CD8-positive, alpha-beta memory T cell (primary cell): Measurements from ENCODE around the gene DENND5A. TPM values are rescaled to one million over a fixed set of nuclear protein-coding genes. Genes with fewer than 3 reads are reported as not detected.
"Not testable (repeated sequence)": the region's sequence is repeated elsewhere in the genome, so short reads cannot be mapped to it uniquely, and the experiment has no call there.

Source experiments
- CTCF ChIA-PET: fragments of 350-600 bp; sonication (Branson Sonifier 250); formaldehyde crosslinking; loops from one replicate; lab custom pipeline; 2021; ENCODE audit warnings: antibody characterized with exemption; lab: Charles Lee
- POLR2A ChIA-PET: fragments of 350-600 bp; sonication (Branson Sonifier 250); formaldehyde crosslinking; loops from one replicate; lab custom pipeline; 2021; ENCODE audit warnings: antibody characterized with exemption; lab: Charles Lee
- DNase-seq, 5 donors: peaks; one replicate each; pipeline versions ENCODE4 v3.0.0 to v3.0.0-alpha.2; 2020 to 2022; ENCODE audit warnings: mixed read lengths in 1 of 5
- H3K27ac ChIP-seq: one replicate; pipeline ENCODE4 v1.7.0; 2013; ENCODE audit warnings: low read depth, mild to moderate bottlenecking, low read length, moderate library complexity
- H3K27me3 ChIP-seq: 2 replicates; pipeline ENCODE4 v1.7.0; 2013; ENCODE audit warnings: low read length, mild to moderate bottlenecking; ENCODE audit not compliant: insufficient read depth, poor library complexity, severe bottlenecking
- H3K36me3 ChIP-seq: 2 replicates; pipeline ENCODE4 v1.7.0; 2013; ENCODE audit warnings: mild to moderate bottlenecking, low read length, moderate library complexity; ENCODE audit not compliant: insufficient read depth
- H3K4me1 ChIP-seq: 2 replicates; pipeline ENCODE4 v1.7.0; 2013; ENCODE audit warnings: mild to moderate bottlenecking, low read length, moderate library complexity; ENCODE audit not compliant: insufficient read depth
- H3K4me3 ChIP-seq: 2 replicates; pipeline ENCODE4 v1.7.0; 2013; ENCODE audit warnings: mild to moderate bottlenecking, low read length
- H3K9me3 ChIP-seq: 2 replicates; pipeline ENCODE4 v1.7.0; 2013; ENCODE audit warnings: mild to moderate bottlenecking, low read length
- H3K27ac Mint-ChIP-seq, 8 donors: one replicate each; pipeline ENCODE4 v1.8.0; 2020 to 2021; ENCODE audit warnings: mixed read lengths in 8 of 8, mild to moderate bottlenecking in 6 of 8, inconsistent platforms in 3 of 8, moderate library complexity in 3 of 8
- H3K27me3 Mint-ChIP-seq, 2 donors: one replicate each; pipeline ENCODE4 v1.8.0; 2020 to 2021; ENCODE audit warnings: mixed read lengths in 2 of 2, mild to moderate bottlenecking in 1 of 2, moderate library complexity in 1 of 2
- H3K36me3 Mint-ChIP-seq, 3 donors: one replicate each; pipeline ENCODE4 v1.8.0; 2020 to 2021; ENCODE audit warnings: mixed read lengths in 3 of 3, inconsistent platforms in 1 of 3, mild to moderate bottlenecking in 1 of 3
- H3K4me1 Mint-ChIP-seq, 3 donors: one replicate each; pipeline ENCODE4 v1.8.0; 2020 to 2021; ENCODE audit warnings: mixed read lengths in 3 of 3, inconsistent platforms in 1 of 3, mild to moderate bottlenecking in 1 of 3
- H3K4me3 Mint-ChIP-seq, 7 donors: one replicate each; pipeline ENCODE4 v1.8.0; 2020 to 2021; ENCODE audit warnings: mixed read lengths in 7 of 7, mild to moderate bottlenecking in 6 of 7, moderate library complexity in 4 of 7, inconsistent platforms in 2 of 7
- H3K9me3 Mint-ChIP-seq, 5 donors: one replicate each; pipeline ENCODE4 v1.8.0; 2020 to 2022; ENCODE audit warnings: mixed read lengths in 5 of 5, mild to moderate bottlenecking in 3 of 5, moderate library complexity in 2 of 5, inconsistent platforms in 1 of 5
- polyA plus RNA-seq: library from polyadenylated mRNA; unstranded; fragments of 300-500 nt; fragmentation: Illumina TruSeq; gene quantifications from one replicate; pipeline ENCODE4 v1.2.3, GENCODE V29; 2021
- total RNA-seq, 2 experiments: library from RNA; stranded (reverse); gene quantifications; one replicate each; pipeline ENCODE4 v1.2.3, GENCODE V29; 2021

DENND5A gene
- total and polyA plus RNA-seq, 3 experiments from 2014 or later = 13.1 to 27.9 (median 25.8) TPM

DNA sequence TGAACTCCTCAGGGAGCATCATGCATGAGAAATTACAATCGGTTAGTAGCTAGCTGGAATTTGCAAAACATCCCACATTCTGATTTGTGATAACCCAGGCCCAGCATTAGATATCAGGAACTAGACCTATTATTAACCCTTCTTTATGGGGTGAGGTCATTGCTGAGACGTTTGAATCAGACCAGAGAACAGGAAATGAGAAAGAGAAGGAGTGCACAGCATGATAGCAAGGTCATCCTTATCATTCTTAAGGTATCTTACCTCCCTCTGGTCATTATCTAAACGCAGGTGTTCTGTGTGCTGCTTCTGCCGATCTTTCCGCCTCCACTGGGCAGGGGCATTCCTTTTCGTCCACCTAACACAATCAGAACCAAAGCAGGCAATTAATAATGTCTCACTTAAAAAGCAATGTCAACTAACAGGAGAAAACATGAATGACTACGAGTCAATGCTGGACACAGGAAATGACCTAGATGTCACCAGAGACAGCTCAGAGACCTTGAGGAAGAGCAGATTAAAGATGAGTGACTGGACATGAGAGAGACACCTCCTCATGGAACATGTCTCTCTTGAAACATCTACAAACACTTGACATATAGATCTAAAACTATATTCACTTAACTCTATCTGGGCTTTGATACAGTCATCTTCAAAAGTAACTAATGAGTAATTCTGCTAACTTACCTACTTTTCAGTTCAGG lies 95.4 kb downstream of the DENND5A start:
- H3K36me3 Mint-ChIP-seq = peaks cover 4 to 34% (median 23%) of the 10 kb centered on the region in 3 donors

DNA sequence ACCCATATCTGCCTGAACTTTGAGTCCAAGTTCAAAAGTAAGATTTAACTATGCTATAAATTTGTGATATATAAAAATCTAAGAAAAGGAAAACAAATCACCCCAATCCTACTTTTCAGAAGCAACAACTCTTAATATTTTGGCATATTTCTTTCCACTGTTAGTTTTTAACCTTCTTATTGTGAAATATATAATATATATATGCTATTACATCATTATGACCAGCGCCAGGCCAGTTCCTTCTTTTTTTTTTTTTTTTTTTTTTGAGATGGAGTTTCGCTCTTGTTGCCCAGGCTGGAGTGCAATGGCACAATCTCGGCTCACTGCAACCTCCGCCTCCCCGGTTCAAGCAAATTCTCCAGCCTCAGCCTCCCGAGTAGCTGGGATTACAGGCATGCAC lies 103.2 kb downstream of the DENND5A start:
- H3K27me3 ChIP-seq, CTCF ChIA-PET, H3K9me3 Mint-ChIP-seq, H3K4me3 Mint-ChIP-seq, H3K4me1 Mint-ChIP-seq, H3K36me3 ChIP-seq, DNase-seq, H3K27ac ChIP-seq, H3K27ac Mint-ChIP-seq, POLR2A ChIA-PET, H3K4me1 ChIP-seq, H3K27me3 Mint-ChIP-seq, H3K9me3 ChIP-seq, H3K4me3 ChIP-seq: not testable (repeated sequence)
- peaks cover 3 to 29% (median 16%) of the 10 kb centered on the region in 3 donors for H3K36me3 Mint-ChIP-seq

More for the DNA sequence above, 95.4 kb downstream of the DENND5A start:
- no peak overlapping the region for H3K27ac ChIP-seq
- no peaks in the 10 kb centered on the region for H3K4me1 ChIP-seq
- Mint-ChIP-seq H3K4me1 (peaks cover 0 to 10% (median 3%) of the 10 kb centered on the region in 3 donors), H3K4me3 (no peak overlapping the region), H3K27me3 (no peaks in the 10 kb centered on the region), H3K27ac (no peak overlapping the region), H3K9me3 (no peaks in the 10 kb centered on the region)
- no peaks in the 10 kb centered on the region for H3K9me3 ChIP-seq
- CTCF ChIA-PET = interaction anchor here (0.9 to 1.3 kb wide), 3 partner anchors 13 to 337 kb away, joined by 3 to 6 read pairs (median 4); no protein-coding TSS in a partner anchor
- DNase-seq = no peak
- H3K4me3 ChIP-seq = no peak overlapping the region
- no peaks in the 10 kb centered on the region for H3K27me3 ChIP-seq
- H3K36me3 ChIP-seq = peaks cover 18% of the 10 kb centered on the region
- POLR2A ChIA-PET = no interaction called here

DNA sequence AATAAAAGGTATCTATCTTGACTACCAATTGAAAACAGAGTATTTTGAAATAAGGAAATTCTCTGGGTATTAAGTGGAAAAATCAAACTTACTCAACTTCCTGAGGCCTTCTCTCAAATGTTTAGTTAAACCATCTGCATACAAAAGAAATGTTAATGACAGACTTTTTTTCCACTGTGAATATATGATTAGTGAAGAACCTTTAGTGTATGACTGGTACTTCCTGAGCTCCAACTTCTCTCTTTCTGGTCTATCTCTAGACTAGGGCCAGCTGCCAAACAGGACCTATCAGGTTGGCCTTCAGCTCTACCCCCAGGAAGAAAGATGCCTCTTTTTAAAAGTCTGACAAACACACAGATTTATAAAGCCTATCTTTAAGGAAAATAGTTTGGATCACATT lies 105.0 kb downstream of the DENND5A start:
- DNase-seq = no peak
- no peaks in the 10 kb centered on the region for H3K9me3 ChIP-seq
- no peak overlapping the region for H3K27ac Mint-ChIP-seq
- no peaks in the 10 kb centered on the region for H3K4me1 Mint-ChIP-seq
- H3K4me3 Mint-ChIP-seq = no peak overlapping the region
- POLR2A ChIA-PET = no interaction called here
- no peaks in the 10 kb centered on the region for H3K9me3 Mint-ChIP-seq
- no peaks in the 10 kb centered on the region for H3K27me3 ChIP-seq
- peaks cover 3 to 30% (median 10%) of the 10 kb centered on the region in 3 donors for H3K36me3 Mint-ChIP-seq
- CTCF ChIA-PET = no interaction called here
- H3K27me3 Mint-ChIP-seq = no peaks in the 10 kb centered on the region
- no peaks in the 10 kb centered on the region for H3K36me3 ChIP-seq
- no peak overlapping the region for H3K27ac ChIP-seq
- no peak overlapping the region for H3K4me3 ChIP-seq
- H3K4me1 ChIP-seq = no peaks in the 10 kb centered on the region

DNA sequence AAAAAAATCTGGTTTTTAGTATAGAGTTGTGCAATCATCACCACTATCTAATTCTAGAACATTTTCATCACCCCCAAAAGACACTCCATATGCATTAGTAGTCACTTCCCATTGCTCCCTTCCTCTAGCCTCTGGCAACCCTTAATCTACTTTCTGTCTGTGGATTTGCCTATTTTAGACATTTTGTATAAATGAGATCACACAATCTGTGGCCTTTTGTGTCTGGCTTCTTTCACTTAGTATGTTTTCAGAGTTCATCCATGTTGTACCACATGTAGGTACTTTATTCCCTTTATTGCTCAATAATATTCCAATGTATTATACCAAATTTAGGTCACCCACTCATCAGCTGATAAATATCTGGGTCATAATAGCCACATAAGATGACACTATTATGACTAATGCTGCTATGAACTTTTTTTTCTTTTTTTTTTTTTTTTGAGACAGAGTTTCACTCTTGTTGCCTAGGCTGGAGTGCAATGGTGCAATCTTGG lies 106.2 kb downstream of the DENND5A start:
- no peaks in the 10 kb centered on the region for H3K9me3 Mint-ChIP-seq

DNA sequence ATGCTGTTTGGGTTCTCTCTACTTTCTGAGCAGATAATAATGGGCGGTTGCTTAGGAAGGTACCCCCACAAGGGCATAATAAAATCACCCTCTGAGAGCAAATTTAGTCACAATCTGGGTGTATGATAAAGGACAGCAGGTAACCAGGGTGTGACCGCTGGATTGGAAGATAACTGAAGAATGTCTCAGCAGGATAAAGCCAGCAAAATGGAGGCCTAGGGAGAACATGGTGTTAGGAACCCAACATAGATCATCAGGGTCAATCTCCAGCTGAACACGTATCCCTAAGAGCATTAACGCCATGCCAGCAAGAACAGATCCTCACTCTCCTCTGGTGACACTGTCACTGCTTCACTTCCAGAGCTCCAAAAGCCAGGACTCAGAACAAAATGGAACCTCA lies 109.2 kb downstream of the DENND5A start:
- Histone ChIP-seq H3K27ac (no peak overlapping the region), H3K9me3 (no peaks in the 10 kb centered on the region), H3K36me3 (peaks cover 7% of the 10 kb centered on the region), H3K4me1 (no peaks in the 10 kb centered on the region), H3K4me3 (no peak overlapping the region), H3K27me3 (no peaks in the 10 kb centered on the region)
- ChIA-PET POLR2A (no interaction called here), CTCF (interaction anchor here (1.6 kb wide), 1 partner anchor 379 kb away, joined by 4 read pairs; no protein-coding TSS in a partner anchor)
- H3K4me3 Mint-ChIP-seq = no peak overlapping the region
- H3K27me3 Mint-ChIP-seq = no peaks in the 10 kb centered on the region
- no peak for DNase-seq
- H3K27ac Mint-ChIP-seq = peak overlapping the region in 1 of 8 donors; percentile 12
- H3K9me3 Mint-ChIP-seq = no peaks in the 10 kb centered on the region
- H3K4me1 Mint-ChIP-seq = no peaks in the 10 kb centered on the region
- H3K36me3 Mint-ChIP-seq = peaks cover 3 to 42% (median 15%) of the 10 kb centered on the region in 3 donors

More for the DNA sequence above, 106.2 kb downstream of the DENND5A start:
- Mint-ChIP-seq H3K27ac (peak overlapping the region in 1 of 8 donors; percentile 44), H3K4me1 (no peaks in the 10 kb centered on the region), H3K4me3 (no peak overlapping the region), H3K27me3 (no peaks in the 10 kb centered on the region), H3K36me3 (peaks cover 3 to 31% (median 10%) of the 10 kb centered on the region in 3 donors)
- CTCF ChIA-PET = no interaction called here
- no peaks in the 10 kb centered on the region for H3K27me3 ChIP-seq
- no peak overlapping the region for H3K4me3 ChIP-seq
- H3K36me3 ChIP-seq = no peaks in the 10 kb centered on the region
- H3K27ac ChIP-seq = no peak overlapping the region
- POLR2A ChIA-PET = interaction anchor here (0.7 kb wide), 1 partner anchor 307 kb away, joined by 3 read pairs; no protein-coding TSS in a partner anchor
- H3K9me3 ChIP-seq = no peaks in the 10 kb centered on the region
- DNase-seq = no peak
- no peaks in the 10 kb centered on the region for H3K4me1 ChIP-seq

DNA sequence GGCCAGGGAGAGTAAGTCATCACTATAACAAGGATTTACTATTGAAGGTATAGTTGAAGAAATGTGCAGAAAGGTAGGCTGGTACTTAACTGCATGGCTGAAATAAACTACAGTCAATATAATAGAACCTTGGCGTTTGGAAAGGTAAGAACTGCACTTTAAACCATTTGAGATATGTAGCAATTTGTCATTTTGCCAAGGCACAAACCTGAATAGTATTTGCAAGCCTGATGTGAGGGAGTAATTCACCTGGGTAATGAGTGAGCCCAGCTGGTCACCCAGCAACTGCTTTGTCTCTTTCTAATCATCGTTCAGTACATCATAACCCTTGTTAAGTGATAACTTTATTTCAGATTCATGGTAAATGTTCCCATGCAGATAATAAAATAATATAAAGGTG lies 111.5 kb downstream of the DENND5A start:
- peaks cover 5 to 47% (median 17%) of the 10 kb centered on the region in 3 donors for H3K36me3 Mint-ChIP-seq
- H3K9me3 Mint-ChIP-seq = no peaks in the 10 kb centered on the region
- H3K36me3 ChIP-seq = peaks cover 13% of the 10 kb centered on the region
- DNase-seq = no peak
- no peaks in the 10 kb centered on the region for H3K4me1 ChIP-seq
- no peaks in the 10 kb centered on the region for H3K27me3 ChIP-seq
- no peaks in the 10 kb centered on the region for H3K4me1 Mint-ChIP-seq
- POLR2A ChIA-PET = no interaction called here
- H3K9me3 ChIP-seq = no peaks in the 10 kb centered on the region
- H3K27ac Mint-ChIP-seq = peak overlapping the region in 1 of 8 donors; percentile 29
- H3K4me3 Mint-ChIP-seq = no peak overlapping the region
- no peak overlapping the region for H3K27ac ChIP-seq
- no peak overlapping the region for H3K4me3 ChIP-seq
- CTCF ChIA-PET = interaction anchor here (1.4 kb wide), 1 partner anchor 16 kb away, joined by 6 read pairs; no protein-coding TSS in a partner anchor
- H3K27me3 Mint-ChIP-seq = no peaks in the 10 kb centered on the region

DNA sequence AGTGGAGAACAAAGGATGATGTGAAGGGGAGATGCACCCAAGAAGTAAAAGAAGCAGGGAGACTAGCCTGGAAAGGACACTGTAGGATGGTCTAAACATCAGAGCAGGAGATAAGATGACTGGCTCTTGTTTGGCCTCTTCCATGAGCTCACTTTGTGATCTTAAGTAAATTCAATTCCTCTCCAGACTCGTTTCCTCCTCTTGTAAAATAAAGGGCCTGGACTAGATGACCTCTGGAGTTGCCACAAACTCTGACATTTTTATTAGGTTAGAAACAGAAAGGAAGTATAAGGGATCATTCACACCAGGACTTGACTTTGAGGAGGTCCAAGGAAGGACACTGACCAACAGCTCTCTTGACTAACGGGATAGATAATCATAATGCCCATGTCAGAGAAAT lies 113.5 kb downstream of the DENND5A start:
- no peak overlapping the region for H3K4me3 ChIP-seq
- no peaks in the 10 kb centered on the region for H3K9me3 ChIP-seq
- Mint-ChIP-seq H3K4me3 (no peak overlapping the region), H3K9me3 (no peaks in the 10 kb centered on the region), H3K27me3 (peaks cover 0 to 1% of the 10 kb centered on the region in 2 donors), H3K27ac (no peak overlapping the region), H3K36me3 (peaks cover 5 to 64% (median 25%) of the 10 kb centered on the region in 3 donors), H3K4me1 (no peaks in the 10 kb centered on the region)
- CTCF ChIA-PET = interaction anchor here (0.8 to 2.7 kb wide), 2 partner anchors 14 to 355 kb away, joined by 4 to 9 read pairs; no protein-coding TSS in a partner anchor
- no peak for DNase-seq
- no peaks in the 10 kb centered on the region for H3K4me1 ChIP-seq
- POLR2A ChIA-PET = no interaction called here
- peaks cover 24% of the 10 kb centered on the region for H3K36me3 ChIP-seq
- no peak overlapping the region for H3K27ac ChIP-seq
- no peaks in the 10 kb centered on the region for H3K27me3 ChIP-seq

DNA sequence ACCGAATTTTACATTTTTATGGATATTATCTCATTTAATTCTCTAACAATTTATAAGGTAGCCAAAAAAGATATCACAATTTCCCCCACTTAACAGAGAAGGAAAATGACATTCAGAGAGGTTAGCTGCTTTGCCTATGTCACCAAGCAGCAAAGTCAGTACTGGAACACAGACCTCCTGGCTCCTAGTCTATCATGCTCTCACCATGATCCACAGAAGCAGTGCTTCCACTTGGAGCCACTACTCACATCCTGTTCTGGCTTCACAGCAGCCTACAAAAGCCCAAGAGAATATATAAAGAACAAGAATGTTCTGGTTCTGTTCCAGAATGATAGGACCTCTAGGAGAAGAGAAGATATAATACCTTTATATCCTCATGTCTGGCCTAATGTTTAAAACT lies 114.2 kb downstream of the DENND5A start:
- no peaks in the 10 kb centered on the region for H3K4me1 ChIP-seq
- H3K9me3 Mint-ChIP-seq = no peaks in the 10 kb centered on the region
- DNase-seq = no peak
- no peaks in the 10 kb centered on the region for H3K4me1 Mint-ChIP-seq
- ChIA-PET POLR2A (no interaction called here), CTCF (interaction anchor here (2.7 kb wide), 1 partner anchor 13 kb away, joined by 9 read pairs; no protein-coding TSS in a partner anchor)
- H3K4me3 Mint-ChIP-seq = no peak overlapping the region
- no peak overlapping the region for H3K4me3 ChIP-seq
- no peaks in the 10 kb centered on the region for H3K9me3 ChIP-seq
- H3K27ac ChIP-seq = no peak overlapping the region
- H3K27me3 Mint-ChIP-seq = peaks cover 0 to 2% of the 10 kb centered on the region in 2 donors
- H3K36me3 Mint-ChIP-seq = peaks cover 5 to 69% (median 26%) of the 10 kb centered on the region in 3 donors
- no peaks in the 10 kb centered on the region for H3K27me3 ChIP-seq
- no peak overlapping the region for H3K27ac Mint-ChIP-seq
- peaks cover 25% of the 10 kb centered on the region for H3K36me3 ChIP-seq
